WTC11 (cell line): ENCODE data around the gene PTPRO.

Experiments
- CBFB ChIP-seq: sonication (generic); formaldehyde crosslinking; IDR thresholded peaks from 2 replicates; pipeline ENCODE4 v1.8.1; 2022; ENCODE audit warnings: mild to moderate bottlenecking, low read depth, missing genetic modification reagents
- CREB1 ChIP-seq: sonication (generic); formaldehyde crosslinking; IDR thresholded peaks from 2 replicates; pipeline ENCODE4 v1.8.0; 2023; ENCODE audit warnings: mild to moderate bottlenecking, missing genetic modification reagents
- CREM ChIP-seq: sonication (generic); formaldehyde crosslinking; IDR thresholded peaks from 2 replicates; pipeline ENCODE4 v1.8.1; 2022; ENCODE audit warnings: mild to moderate bottlenecking, missing genetic modification reagents, moderate library complexity
- JAZF1 ChIP-seq: fragments of 250-450 bp; sonication (Bioruptor Pico); IDR thresholded peaks from 2 replicates; pipeline ENCODE4 v1.9.0; 2021; ENCODE audit warnings: moderate library complexity, mild to moderate bottlenecking, inconsistent platforms
- PREB ChIP-seq: sonication (generic); formaldehyde crosslinking; IDR thresholded peaks from 2 replicates; pipeline ENCODE4 v1.8.1; 2022; ENCODE audit warnings: mild to moderate bottlenecking, missing genetic modification reagents, moderate library complexity, borderline replicate concordance
- SMAD4 ChIP-seq: sonication (generic); formaldehyde crosslinking; IDR thresholded peaks from 2 replicates; pipeline ENCODE4 v1.8.0; 2022; ENCODE audit warnings: mild to moderate bottlenecking, missing genetic modification reagents
- TEAD4 ChIP-seq: sonication (generic); formaldehyde crosslinking; IDR thresholded peaks from 2 replicates; pipeline ENCODE4 v1.8.0; 2022; ENCODE audit warnings: mild to moderate bottlenecking, missing genetic modification reagents
- ZNF121 ChIP-seq: sonication (generic); formaldehyde crosslinking; IDR thresholded peaks from 2 replicates; pipeline ENCODE4 v1.8.0; 2023; ENCODE audit warnings: missing genetic modification reagents
- ZNF281 ChIP-seq: sonication (generic); formaldehyde crosslinking; IDR thresholded peaks from 2 replicates; pipeline ENCODE4 v1.8.0; 2023; ENCODE audit warnings: mild to moderate bottlenecking, missing genetic modification reagents
- TF ChIP-seq, protein P1 (sequence below): fragments of 200-600 bp; IDR thresholded peaks from 2 replicates; pipeline ENCODE4 v1.8.0; 2022; ENCODE audit warnings: antibody characterized with exemption
- TF ChIP-seq, protein P2 (sequence below): sonication (generic); formaldehyde crosslinking; conservative IDR thresholded peaks from 2 replicates; pipeline ENCODE4 v1.8.1; 2022; ENCODE audit warnings: mild to moderate bottlenecking, missing genetic modification reagents
- TF ChIP-seq, protein P3 (sequence below): sonication (generic); formaldehyde crosslinking; IDR thresholded peaks from 2 replicates; pipeline ENCODE4 v1.8.0; 2022; ENCODE audit warnings: mild to moderate bottlenecking, missing genetic modification reagents
- TF ChIP-seq, protein P4 (sequence below): sonication (generic); formaldehyde crosslinking; IDR thresholded peaks from 2 replicates; pipeline ENCODE4 v1.8.0; 2022; ENCODE audit warnings: mild to moderate bottlenecking, missing genetic modification reagents

GRCh38 chr12:15629108-15629507, 306.8 kb downstream of the PTPRO start:
- TF ChIP-seq, protein P1, sequence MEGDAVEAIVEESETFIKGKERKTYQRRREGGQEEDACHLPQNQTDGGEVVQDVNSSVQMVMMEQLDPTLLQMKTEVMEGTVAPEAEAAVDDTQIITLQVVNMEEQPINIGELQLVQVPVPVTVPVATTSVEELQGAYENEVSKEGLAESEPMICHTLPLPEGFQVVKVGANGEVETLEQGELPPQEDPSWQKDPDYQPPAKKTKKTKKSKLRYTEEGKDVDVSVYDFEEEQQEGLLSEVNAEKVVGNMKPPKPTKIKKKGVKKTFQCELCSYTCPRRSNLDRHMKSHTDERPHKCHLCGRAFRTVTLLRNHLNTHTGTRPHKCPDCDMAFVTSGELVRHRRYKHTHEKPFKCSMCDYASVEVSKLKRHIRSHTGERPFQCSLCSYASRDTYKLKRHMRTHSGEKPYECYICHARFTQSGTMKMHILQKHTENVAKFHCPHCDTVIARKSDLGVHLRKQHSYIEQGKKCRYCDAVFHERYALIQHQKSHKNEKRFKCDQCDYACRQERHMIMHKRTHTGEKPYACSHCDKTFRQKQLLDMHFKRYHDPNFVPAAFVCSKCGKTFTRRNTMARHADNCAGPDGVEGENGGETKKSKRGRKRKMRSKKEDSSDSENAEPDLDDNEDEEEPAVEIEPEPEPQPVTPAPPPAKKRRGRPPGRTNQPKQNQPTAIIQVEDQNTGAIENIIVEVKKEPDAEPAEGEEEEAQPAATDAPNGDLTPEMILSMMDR = no peak
- TF ChIP-seq, protein P2, sequence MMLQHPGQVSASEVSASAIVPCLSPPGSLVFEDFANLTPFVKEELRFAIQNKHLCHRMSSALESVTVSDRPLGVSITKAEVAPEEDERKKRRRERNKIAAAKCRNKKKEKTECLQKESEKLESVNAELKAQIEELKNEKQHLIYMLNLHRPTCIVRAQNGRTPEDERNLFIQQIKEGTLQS (CRISPR knock-in tag) = no peak
- TF ChIP-seq ZNF121 (CRISPR knock-in tag) (no peak), JAZF1 (CRISPR knock-in tag) (no peak), ZNF281 (CRISPR knock-in tag) (no peak), SMAD4 (CRISPR knock-in tag) (no peak), CREM (CRISPR knock-in tag) (no peak), TEAD4 (CRISPR knock-in tag) (no peak), CBFB (CRISPR knock-in tag) (no peak), CREB1 (CRISPR knock-in tag) (no peak), PREB (CRISPR knock-in tag) (no peak)
- TF ChIP-seq, protein P3, sequence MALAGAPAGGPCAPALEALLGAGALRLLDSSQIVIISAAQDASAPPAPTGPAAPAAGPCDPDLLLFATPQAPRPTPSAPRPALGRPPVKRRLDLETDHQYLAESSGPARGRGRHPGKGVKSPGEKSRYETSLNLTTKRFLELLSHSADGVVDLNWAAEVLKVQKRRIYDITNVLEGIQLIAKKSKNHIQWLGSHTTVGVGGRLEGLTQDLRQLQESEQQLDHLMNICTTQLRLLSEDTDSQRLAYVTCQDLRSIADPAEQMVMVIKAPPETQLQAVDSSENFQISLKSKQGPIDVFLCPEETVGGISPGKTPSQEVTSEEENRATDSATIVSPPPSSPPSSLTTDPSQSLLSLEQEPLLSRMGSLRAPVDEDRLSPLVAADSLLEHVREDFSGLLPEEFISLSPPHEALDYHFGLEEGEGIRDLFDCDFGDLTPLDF (CRISPR knock-in tag) = no peak
- TF ChIP-seq, protein P4, sequence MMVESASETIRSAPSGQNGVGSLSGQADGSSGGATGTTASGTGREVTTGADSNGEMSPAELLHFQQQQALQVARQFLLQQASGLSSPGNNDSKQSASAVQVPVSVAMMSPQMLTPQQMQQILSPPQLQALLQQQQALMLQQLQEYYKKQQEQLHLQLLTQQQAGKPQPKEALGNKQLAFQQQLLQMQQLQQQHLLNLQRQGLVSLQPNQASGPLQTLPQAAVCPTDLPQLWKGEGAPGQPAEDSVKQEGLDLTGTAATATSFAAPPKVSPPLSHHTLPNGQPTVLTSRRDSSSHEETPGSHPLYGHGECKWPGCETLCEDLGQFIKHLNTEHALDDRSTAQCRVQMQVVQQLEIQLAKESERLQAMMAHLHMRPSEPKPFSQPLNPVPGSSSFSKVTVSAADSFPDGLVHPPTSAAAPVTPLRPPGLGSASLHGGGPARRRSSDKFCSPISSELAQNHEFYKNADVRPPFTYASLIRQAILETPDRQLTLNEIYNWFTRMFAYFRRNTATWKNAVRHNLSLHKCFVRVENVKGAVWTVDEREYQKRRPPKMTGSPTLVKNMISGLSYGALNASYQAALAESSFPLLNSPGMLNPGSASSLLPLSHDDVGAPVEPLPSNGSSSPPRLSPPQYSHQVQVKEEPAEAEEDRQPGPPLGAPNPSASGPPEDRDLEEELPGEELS (CRISPR knock-in tag) = no peak
